ENCODE results near the gene EMILIN3.

The EMILIN3 gene

DNA sequence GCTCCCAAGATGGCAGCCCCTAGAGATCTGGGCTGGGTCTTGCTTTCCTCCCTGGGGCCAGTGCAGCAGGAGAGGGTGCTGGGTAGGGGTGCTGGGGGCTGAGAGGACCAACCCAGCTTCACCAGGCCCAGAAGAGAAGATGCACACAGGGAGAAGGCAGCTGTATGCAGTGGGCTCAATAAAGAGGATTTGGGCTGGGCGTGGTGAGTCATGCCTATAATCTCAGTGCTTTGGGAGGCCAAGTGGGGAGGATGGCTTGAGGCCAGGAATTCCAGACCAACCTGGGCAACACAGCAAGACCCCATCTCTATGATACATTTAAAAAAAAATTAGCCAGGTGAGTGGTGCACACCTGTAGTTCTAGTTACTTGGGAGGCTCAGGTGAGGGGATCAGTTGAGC is 25.7 kb upstream of the EMILIN3 start:
- no peak for DNase-seq (ENCODE audit: low read depth)

DNA sequence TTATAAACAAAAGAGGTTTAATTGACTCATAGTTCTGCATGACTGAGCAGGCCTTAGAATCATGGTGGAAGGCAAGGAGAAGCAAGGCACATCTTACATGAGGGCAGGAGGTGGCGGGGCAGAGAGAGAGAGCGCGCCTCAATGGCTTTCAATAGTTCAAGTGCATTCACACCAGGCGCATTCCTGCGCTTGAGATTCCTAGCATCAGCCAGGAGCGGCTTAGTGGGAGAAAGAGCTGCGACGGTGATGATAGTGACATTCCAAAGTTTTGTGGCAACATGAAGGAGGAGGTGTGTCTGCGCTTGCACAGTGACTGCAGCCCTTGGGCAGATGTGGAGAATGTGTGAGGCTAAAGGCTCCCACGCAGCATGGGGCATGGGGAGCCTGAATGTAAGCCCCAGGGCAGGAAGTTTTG is 25.0 kb upstream of the EMILIN3 start:
- DNase-seq (ENCODE audit: low read depth), result peak; percentile 17

DNA sequence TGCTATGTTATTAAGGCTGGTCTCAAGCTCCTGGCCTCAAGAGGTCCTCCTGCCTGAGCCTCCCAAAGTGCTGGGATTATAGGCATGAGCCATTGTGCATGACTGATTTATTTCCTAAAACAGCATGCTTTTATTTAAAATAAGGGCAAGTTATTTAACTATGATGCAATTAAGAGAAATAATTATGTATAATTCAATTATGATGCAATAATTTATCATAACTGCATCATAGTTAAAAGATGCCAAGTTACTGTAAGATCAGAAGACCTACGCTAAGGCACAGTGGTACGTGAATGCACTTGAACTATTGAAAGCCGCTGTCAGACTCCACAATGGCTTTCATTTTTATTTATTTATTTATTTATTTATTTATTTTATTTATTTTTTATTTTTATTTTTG is 24.3 kb upstream of the EMILIN3 start:
- DNase-seq (ENCODE audit: low read depth), result no peak

DNA sequence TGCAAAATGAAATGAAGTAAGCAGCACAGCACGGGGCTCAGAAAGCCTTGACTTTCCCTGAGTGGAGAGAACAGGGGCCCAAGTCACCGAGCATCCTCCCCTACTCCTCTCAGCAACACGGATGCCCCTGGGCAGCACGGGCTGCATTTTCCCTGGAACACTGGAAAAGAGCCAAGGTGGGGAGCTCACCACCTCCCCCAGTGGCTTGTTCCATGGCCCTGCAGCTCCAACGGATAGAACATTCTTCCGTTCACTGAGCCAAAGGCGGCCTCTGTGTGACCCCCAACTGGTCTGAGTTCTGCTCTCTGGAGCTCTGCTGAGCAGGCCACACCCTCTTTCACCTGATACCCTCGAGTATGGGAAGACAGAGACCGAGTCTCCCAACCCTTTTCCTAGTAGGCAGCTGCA is 20.8 kb upstream of the EMILIN3 start:
- DNase-seq (ENCODE audit: low read depth), result peak; percentile 41

DNA sequence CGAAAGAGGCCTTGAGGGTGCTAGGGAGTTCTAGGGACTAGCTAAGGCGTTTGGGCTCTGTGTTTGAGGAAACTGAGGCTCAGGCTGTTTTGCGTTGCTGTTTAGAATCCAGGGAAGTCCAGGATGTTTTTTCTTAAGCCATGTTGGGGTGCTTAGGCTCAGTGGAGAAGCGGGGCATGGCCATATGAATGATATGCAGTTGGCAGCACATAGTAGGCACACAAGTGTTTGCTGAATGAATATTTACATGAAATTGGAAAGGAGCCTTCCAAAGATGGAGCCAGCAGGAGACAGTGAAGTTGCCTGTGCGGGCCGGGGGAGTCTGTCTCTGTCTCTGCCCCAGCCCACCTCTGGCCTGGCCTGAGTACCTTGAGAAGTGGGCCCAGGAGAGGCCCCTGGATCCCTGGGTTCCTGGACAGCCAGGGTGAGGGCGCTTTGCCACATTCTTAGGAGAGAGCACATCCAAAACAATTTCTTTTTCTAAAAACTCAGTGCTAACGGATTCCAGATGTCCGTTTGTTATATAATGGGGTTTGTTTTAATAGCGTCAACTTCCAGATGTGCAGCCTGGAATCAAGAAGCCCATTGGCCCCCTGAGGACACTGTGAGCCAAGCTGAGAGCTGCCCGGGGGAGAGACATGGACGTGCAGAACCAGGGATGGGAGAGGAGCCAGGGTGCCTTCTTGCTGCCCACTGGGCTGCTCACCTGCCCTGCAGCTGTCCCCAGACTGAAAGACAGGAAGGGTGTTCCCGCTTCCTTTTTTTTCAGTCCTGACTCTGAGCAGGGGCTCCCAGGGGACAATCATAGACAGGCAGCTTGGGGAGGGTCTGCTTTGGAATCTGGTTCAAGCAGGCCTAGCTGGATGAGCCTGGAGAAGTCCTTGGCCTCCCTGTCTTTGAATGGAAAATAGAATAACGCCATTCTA is 20.1 kb upstream of the EMILIN3 start:
- no peak for DNase-seq (ENCODE audit: low read depth)

DNA sequence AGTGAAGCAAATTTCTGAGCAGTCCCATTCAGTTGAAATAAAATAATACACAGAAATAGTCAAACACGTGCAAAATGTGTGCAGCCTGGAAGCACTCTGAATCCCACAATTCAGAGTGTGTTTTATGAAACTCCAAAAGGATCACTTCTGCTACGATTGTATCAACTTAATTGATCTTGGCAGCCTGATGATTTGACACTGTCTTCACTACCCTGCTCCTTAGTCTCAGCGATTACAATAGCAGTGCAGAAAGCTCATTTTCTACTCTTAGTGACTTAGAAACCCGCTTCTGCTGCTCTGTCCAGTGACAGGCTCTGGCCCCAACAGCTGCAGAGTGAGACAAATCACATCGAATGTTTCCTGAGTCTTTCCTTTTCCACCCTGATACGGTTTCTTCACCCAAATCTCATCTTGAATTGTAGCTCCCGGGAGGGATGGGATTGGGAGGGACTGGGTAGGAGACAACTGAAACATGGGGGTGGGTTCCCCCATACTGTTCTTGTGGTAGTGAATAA is 16.2 kb upstream of the EMILIN3 start:
- DNase-seq (ENCODE audit: low read depth), result no peak

DNA sequence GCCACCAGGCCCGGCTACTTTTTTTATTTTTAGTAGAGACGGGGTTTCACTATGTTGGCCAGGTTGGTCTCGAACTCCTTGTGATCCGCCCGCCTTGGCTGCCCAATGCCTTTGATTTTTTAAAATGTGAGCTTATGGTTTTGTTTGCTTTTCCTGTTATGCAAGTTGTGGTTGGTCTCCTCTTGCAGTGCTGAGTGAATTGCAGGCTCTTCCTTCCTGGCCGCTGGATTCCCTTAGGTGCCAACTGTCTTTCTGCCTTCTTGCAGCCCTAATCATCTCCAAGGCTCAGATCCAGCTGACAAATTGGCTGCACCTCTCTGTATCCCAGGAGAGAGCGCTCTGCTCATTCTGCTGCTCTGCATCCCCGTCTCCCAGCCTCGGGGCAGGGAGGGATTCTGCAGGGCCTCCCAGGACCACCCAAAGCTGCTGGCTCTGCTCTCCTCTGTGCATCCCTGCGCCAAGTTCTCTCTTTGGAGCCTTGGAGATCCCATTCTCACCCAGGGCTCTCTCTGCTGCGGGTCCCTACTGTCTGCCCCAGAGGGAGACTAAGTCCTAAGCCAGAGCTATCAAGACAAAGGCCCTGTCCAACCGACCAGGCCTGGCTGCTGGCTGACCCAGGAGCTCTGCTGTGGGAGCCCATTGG is 14.1 kb upstream of the EMILIN3 start:
- DNase-seq (ENCODE audit: low read depth), result no peak

DNA sequence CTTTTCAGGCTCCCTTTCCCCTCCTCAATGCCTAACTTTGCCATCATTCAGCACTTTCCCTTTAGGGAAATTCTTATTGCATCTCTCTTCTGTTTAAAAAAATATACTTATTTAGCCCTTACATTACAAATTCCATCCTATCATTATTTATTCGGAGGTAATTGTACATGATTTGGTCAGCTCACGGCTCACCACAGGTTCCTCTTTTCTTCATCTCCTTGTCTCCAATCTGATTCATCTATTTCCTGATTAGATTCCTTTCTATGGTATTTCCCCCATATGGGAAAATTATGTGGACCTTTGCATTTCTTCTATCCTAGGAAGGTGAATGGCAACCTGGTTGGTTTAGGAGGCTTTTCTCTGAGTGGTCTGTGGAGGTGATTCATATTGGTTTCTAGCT is 12.9 kb upstream of the EMILIN3 start:
- DNase-seq (ENCODE audit: low read depth), result no peak

DNA sequence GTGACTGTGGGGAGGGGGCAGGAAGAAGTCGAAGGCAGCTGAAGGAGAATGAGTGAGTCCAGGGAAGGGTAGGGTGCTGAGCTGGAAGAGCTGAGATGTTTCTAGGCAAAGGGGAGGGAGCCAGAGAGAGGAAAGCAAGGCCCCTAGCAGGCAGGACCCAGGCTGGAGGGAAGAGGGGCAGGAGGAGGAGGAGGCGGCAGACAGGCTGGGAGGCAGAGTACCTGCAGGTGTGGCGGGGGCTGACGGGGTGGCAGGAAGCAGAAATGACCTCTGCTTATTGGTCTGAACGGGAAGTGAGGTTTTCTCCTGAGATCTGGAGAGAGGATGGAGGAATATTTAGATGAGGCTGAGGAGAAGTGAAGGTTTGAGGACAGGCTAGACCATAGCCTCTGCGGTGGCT is 10.7 kb upstream of the EMILIN3 start:
- DNase-seq (ENCODE audit: low read depth), result no peak

DNA sequence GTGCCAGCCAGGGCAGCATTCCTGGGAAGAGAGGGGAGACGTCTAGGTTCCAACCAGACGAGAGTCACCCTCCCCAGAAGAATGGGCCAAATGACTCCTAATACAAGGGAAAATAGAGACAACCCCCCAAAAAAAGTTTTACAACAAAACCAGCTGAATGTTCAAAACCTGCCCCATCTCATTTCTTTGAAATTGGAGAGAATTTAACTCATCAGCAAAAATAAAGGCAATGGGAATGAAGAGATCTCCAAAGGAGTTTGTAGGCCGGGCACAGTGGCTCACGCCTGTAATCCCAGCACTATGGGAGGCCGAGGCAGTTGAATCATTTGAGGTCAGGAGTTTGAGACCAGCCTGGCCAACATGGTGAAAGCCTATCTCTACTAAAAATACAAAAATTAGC is 9.7 kb upstream of the EMILIN3 start:
- DNase-seq (ENCODE audit: low read depth), result no peak

DNA sequence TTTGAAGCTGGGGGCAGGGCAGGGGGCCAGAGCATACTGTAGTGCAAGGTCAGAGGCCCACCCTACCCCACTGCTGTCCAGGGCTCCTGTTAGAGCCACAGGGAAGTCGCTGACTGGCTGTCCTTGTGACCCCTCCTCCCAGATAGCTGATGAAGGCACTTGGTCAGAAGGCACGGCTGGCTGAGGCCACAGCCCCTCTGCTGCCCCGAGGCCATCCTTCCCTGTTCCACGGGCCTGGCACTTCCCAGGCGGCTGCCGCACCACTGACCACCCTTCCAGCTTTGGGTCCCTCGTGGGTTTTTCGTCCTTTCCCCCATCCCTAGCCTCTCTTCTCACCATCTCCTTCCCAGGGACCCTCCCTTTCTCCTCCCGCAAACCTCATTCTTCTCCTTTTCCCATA is 9.2 kb upstream of the EMILIN3 start:
- no peak for DNase-seq (ENCODE audit: low read depth)

DNA sequence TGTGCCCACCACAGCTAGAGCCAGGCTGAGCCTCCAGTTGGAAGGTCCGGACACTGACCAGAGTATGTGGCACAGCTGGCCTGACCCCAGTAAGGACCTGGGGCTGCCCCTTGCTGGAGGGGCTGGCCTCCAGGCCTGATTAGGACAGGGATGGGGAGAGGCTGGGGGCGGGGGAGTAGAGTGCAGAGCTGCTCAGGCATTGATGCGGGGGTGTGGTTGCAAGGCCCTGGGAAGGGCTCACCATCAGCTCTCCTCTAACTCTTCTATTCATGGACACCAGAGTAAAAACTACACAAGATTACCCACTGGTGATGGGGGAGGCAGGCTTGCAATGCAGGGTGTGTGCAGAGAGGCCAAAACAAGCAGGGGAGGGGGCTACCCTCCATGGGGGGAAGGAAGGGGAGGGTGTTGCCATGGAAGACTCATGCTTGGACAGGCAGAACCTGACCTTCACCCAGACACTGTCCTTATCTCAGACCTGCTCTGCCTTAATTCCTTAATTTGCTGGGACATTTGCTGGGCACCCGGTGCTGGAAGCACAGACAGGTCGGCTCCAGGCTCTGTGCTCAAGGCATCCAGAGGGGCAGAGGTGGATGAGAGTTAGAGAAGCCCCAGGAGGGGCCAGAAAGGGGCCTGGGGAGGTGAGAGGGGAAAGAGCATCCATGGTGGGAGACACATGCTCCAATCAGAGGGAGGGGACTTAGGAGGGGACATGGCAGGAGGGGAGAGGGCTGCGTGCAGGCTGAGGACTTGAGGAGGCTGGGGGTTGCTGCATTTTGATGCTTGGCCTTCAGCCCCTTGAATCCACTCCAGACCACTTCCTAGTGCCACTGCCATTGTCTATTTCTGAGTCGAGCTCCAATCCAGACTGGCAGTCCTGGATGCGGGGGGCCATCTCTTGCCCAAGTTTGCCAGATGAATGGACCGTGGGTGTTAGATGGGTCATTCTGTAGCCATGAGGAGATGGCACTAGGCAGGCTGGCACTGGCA is 7.6 kb upstream of the EMILIN3 start:
- DNase-seq (ENCODE audit: low read depth), result no peak

DNA sequence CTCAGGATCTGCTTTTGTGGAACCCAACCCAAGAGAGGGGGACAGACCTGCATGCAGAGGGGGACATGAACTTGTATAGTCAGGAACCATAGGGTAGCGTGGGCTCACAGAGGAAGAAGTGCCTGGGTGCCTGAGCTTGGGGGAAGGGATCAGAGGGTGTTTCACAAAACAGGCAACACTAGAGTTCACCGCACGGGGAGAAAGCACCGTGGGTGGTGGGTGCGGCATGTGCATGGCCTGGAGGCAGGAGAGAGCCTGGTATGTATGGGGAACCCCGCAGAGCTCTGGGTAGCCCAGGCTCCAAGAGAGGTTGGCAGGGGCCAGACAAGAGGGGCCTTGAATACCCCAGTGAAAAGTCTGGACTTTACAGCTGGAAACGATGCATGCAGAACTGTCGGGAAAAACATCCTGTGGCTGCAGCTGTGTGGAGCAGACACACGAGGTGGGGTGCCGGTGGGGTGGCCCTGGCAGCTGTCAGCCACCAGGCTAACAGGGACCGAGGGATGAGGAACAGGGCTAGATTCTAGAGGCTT is 6.7 kb upstream of the EMILIN3 start:
- DNase-seq (ENCODE audit: low read depth), result no peak

DNA sequence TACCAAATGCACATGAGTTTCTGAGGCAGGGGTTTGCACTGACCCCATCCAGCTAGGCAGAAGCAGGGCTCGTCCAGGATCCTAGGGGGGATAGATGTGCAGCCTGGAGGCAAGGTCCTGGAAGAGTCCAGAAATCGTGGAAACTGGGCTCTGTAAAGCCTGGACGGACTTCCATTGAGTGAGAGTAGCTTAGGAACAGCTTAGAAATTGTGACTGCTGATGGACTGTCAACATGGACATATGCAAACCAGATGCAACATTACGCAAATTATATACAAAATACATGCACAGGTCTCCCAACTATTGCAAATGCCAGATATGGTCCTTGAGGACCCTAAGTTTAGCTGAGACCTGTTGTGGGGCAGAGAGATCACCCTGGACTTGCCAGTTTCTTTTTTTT is 4.8 kb upstream of the EMILIN3 start:
- no peak for DNase-seq (ENCODE audit: low read depth)

DNA sequence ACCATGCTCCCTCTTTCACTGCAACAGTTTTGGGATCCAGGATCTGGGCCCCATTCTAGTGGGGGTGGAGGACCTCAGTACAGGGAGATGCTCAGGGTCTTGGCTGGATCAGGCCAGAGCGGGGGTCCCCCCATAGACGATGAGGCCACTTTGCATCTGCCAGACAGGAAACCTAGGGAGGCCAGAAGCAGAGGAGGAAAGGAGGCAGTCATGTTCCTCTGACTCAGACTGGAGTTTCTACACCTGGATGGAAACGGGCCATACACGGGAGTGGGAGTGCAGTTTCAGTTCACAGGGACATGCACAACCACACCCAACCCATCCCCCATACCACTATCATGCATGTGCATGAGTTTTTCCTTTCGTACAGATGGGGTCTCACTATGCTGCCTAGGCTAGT is 3.6 kb upstream of the EMILIN3 start:
- DNase-seq (ENCODE audit: low read depth), result no peak

DNA sequence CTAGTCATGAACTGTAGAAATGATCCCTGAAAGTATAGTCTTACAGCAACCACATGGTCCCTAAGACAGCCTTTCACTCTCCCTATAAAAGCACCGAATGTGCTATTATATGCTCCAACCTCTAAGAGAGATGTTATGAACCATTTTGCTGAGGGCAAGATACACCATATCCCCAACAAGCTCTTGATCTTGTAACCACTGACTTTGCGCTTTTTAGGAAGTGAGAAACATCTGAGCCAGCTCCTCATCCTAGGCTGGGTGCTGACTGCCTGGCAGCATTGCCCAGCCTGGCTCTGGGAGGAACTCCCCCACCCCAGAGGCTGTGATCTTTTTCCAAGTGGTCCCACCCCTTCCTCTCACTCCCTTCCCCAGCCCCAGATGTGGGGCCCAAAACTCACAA is 3.1 kb upstream of the EMILIN3 start:
- no peak for DNase-seq (ENCODE audit: low read depth)

DNA sequence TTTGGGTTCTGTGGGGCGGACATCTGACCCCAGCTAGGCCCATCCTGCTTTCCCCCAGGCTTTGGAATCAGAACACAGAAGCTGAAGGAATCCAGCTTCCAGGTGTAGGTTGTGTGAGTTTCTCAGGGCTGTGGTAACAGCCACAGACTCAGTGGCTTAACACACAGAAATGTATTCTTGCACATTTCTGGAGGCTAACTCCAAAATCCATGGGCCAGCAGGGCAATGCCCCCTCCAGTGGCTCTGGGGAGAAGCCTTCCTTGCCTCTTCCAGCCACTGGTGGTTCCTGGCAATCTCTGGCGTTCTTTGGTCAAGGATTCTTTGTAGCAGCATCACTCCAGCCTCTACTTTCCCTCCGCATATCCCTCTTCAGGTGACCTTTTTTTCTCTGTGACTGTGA is 1.3 kb upstream of the EMILIN3 start:
- no peak for DNase-seq (ENCODE audit: low read depth)

DNA sequence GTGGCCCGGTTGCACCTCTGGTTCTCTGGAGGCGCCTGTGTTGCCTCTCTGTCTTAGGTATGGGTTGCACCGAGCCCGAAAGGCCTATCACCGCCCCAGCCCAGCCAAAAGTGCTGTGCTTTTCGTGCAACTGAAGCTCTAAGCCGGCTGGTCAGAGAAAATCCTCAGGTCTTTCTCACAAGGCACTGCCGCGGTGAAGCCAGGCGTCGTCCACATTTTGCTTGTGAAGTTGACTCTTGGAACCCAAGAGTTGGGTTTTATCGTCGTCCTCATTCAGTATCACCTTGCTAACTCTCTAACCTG is 726 bp upstream of the EMILIN3 start:
- no peak for DNase-seq (ENCODE audit: low read depth)

DNA sequence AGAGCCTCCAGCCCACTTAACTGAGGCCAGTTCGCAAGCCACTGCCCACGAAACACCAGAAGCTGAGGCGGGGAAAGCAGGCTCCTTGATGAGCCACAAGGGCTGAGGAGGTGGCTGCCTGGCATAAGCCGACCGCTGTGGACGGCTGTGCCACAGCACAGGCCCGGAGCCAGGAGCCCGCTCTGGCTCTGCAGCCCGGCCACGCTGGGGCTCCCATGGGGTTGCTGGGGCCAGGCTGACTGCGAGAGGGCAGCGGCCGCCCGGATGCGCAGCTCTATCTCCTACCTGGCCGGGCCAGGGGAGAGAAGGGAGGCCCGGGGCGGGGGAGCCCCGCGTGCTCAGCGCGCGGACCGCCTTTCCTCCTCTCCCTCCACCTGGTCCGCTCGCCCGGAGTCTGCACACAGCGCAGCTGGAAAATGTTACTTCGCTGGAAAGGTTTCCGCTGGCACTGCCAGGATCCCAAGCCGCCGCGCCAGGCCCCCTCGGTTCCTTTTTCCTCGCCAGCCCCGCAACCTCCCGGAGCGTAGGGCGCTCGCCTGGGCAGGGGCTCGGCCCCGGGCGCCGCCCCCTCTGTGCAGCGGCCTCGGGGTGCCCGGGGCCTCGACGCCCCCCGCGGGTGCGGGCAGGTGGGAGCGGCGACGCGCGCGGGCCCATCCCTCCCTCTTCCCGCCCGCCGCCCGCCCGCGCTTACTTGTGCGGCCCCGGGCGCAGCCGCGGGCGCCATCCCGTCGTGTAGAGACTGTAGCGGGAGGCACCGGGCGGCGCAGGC is 657 bp downstream of the EMILIN3 start:
- no peak for DNase-seq (ENCODE audit: low read depth)

DNA sequence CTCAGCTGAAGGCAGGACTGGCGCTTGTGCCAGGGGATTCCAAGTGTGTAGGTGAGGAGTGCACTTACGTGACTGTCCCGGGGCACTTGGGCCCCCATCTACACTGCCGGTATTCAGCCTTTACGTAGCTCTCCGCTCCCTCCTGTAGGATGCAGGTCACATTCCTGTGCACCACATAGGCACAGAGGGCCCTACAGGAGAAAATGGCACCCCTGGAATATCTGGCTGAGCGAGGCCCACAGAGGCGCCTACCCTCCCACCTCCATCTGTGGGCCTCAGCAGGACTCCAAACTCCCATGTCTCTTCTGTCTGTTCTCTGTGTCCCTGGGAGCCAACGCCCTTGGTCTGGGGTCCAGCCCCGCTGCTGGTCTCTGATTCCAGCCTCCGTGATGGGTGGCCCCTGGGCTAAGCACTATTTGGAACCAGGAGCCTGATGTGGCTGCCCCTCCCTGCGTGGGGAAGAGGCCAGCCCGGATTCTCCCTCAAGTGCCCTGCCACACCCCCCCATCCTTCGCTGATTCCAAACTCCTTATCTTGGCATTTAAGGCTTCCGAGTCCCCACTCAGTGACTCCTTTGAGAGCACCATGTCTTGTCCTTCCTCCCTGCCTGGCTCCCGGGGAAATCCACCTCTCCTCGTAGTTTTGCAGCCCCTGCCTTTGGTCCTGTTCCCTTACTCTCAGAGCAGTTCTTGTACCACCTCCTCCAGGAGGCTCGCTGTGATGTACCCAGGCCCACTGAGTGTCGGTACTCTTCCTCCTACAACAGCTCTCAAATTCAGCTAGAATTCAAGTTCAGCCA is 1.5 kb downstream of the EMILIN3 start:
- DNase-seq (ENCODE audit: low read depth), result no peak
